Measurements from ENCODE around the gene TAAR2.

DNA sequence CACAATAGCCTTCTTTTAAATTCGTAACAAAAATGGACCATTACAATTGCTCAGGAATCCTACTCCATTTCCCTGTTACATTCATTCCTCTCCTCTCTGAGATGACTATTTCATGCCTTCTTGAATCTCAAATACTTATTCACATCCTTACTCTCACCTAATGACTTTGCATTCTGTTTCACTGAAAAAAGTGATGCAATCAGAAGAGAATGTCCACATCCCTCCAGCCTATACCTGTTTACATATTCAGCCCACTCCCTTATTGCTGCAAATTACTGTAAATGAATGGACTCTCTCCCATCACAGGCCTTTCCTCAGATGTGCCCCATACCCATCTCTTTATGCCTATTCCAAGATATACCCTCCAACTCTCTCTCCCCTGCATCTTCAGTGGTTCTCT lies 26.4 kb upstream of the TAAR2 start:
- TF ChIP-seq EZH2 (IDR thresholded peaks at IDR 0.05; ENCODE audit: insufficient read depth, poor library complexity, severe bottlenecking) (no peak), EZH2phosphoT487 (IDR thresholded peaks at IDR 0.05; ENCODE audit: insufficient read depth, low read depth) (no peak)

Data from GM23248 (cell line).